HCT116 (cell line): ENCODE results near the gene SEMA3F. TPM values are rescaled to one million over a fixed set of nuclear protein-coding genes. Genes with fewer than 3 reads are reported as not detected.

Source experiments
- ATAC-seq: fragments of 200-7000 bp; cut with Tn5 transposase; 2 replicates; pipeline ENCODE4 v1.9.1; 2020; ENCODE audit warnings: mild to moderate bottlenecking, moderate library complexity
- BruUV-seq: library from RNA; stranded (reverse); fragments of 400-500 nt; replicated peaks from 2 replicates; lab custom pipeline; 2021; lab: Mats Ljungman, UMichigan
- CTCF ChIA-PET: fragments of 300-600 bp; sonication (Branson Sonifier 250); formaldehyde crosslinking; loops from one replicate; lab custom pipeline; 2021; ENCODE audit warnings: antibody characterized with exemption; lab: Charles Lee
- POLR2A ChIA-PET: fragments of 300-600, 350-600 bp; sonication (Branson Sonifier 250); formaldehyde crosslinking; loops from one replicate; lab custom pipeline; 2021; ENCODE audit warnings: antibody characterized with exemption; lab: Charles Lee
- RAD21 ChIA-PET, 2 experiments: fragments of 300-600 bp; sonication (Branson Sonifier 250); formaldehyde crosslinking; loops; one replicate each; lab custom pipeline; 2023; ENCODE audit warnings: low total read pairs in 2 of 2; ENCODE audit not compliant: uncharacterized antibody in 2 of 2, unreplicated experiment in 2 of 2, low non-redundant PET in 1 of 2; lab: Charles Lee
- DNase-seq: peaks from one replicate; pipeline ENCODE4 v3.0.0-alpha.2; 2010; ENCODE audit warnings: low read depth, low spot score
- H2AFZ ChIP-seq: fragments of 200-600 bp; shearing (Covaris generic), sonication (generic); 2 replicates; pipeline ENCODE4 v1.6.1; 2017; ENCODE audit warnings: low read depth, mixed run types, mixed read lengths, antibody characterized with exemption, low read length; ENCODE audit not compliant: poor library complexity, severe bottlenecking
- H3K27ac ChIP-seq: 2 replicates; pipeline ENCODE4 v1.5.1; 2012; ENCODE audit warnings: low read depth, low read length
- H3K27me3 ChIP-seq: fragments of 200-600 bp; sonication (generic); 2 replicates; pipeline ENCODE4 v1.6.1; 2016; ENCODE audit warnings: mixed run types, low read length, mixed read lengths; ENCODE audit not compliant: insufficient read depth
- H3K36me3 ChIP-seq, 2 experiments: fragments of 200-500 bp in 1 of 2; fragments of 200-600 bp in 1 of 2; sonication (Bioruptor generic) in 1 of 2; sonication (generic) in 1 of 2; 2 replicates each; pipeline versions ENCODE4 v1.5.1 to v1.6.1; 2014 to 2016; ENCODE audit warnings: low read length in 2 of 2, inconsistent platforms in 1 of 2, mixed read lengths in 1 of 2, mixed run types in 1 of 2; ENCODE audit not compliant: insufficient read depth in 2 of 2, control insufficient read depth in 1 of 2
- H3K4me1 ChIP-seq, 2 experiments: fragments of 200-600 bp in 1 of 2; sonication (generic) in 1 of 2; 2 replicates each; pipeline versions ENCODE4 v1.5.1 to v1.6.1; 2012 to 2017; ENCODE audit warnings: low read length in 2 of 2, inconsistent platforms in 1 of 2, mild to moderate bottlenecking in 1 of 2, mixed read lengths in 1 of 2, mixed run types in 1 of 2, moderate library complexity in 1 of 2; ENCODE audit not compliant: insufficient read depth in 2 of 2, control insufficient read depth in 1 of 2
- H3K4me2 ChIP-seq: fragments of 200-600 bp; sonication (generic); 2 replicates; pipeline ENCODE4 v1.6.1; 2017; ENCODE audit warnings: mixed run types, low read length, mixed read lengths
- H3K4me3 ChIP-seq, 2 experiments: fragments of 200-600 bp in 1 of 2; sonication (generic) in 1 of 2; replicated peaks in 1 of 2; 2 replicates each; pipeline ENCODE4 v1.5.1; 2011 to 2016; ENCODE audit warnings: low read length in 2 of 2, control low read depth in 1 of 2, low read depth in 1 of 2, mild to moderate bottlenecking in 1 of 2, mixed read lengths in 1 of 2, mixed run types in 1 of 2
- H3K79me2 ChIP-seq: fragments of 200-600 bp; sonication (generic); 2 replicates; pipeline ENCODE4 v1.6.1; 2017; ENCODE audit warnings: mild to moderate bottlenecking, mixed run types, low read length, moderate library complexity, mixed read lengths; ENCODE audit not compliant: insufficient read depth
- H3K9ac ChIP-seq: fragments of 200-600 bp; sonication (generic); 2 replicates; pipeline ENCODE4 v1.6.1; 2016; ENCODE audit warnings: low read length, mixed read lengths
- H3K9me2 ChIP-seq: fragments of 200-600 bp; sonication (generic), shearing (Covaris generic); 2 replicates; pipeline ENCODE4 v1.6.1; 2017; ENCODE audit warnings: mixed run types, mild to moderate bottlenecking, moderate library complexity; ENCODE audit not compliant: insufficient read depth
- H3K9me3 ChIP-seq, 2 experiments: fragments of 200-500 bp in 1 of 2; fragments of 200-600 bp in 1 of 2; sonication (Bioruptor generic) in 1 of 2; sonication (generic) in 1 of 2; 2 replicates each; pipeline ENCODE4 v1.6.1; 2014 to 2017; ENCODE audit warnings: low read length in 2 of 2, mixed read lengths in 2 of 2, inconsistent platforms in 1 of 2, low read depth in 1 of 2, mild to moderate bottlenecking in 1 of 2, mixed run types in 1 of 2, moderate library complexity in 1 of 2; ENCODE audit not compliant: control insufficient read depth in 1 of 2, insufficient read depth in 1 of 2
- H4K20me1 ChIP-seq: fragments of 200-600 bp; sonication (generic), shearing (Covaris generic); 2 replicates; pipeline ENCODE4 v1.6.1; 2017; ENCODE audit warnings: mixed run types, mild to moderate bottlenecking, moderate library complexity; ENCODE audit not compliant: insufficient read depth
- ATF3 ChIP-seq: IDR thresholded peaks from 2 replicates; pipeline ENCODE4 v1.6.1; 2012
- CBX3 ChIP-seq: IDR thresholded peaks from 2 replicates; pipeline ENCODE4 v1.6.1; 2012; ENCODE audit warnings: low read depth
- CEBPB ChIP-seq: IDR thresholded peaks from 2 replicates; pipeline ENCODE4 v1.6.1; 2012; ENCODE audit warnings: low read depth
- EZH2phosphoT487 ChIP-seq: fragments of 200-600 bp; IDR thresholded peaks from 2 replicates; pipeline ENCODE4 v1.6.1; 2018; ENCODE audit warnings: antibody characterized with exemption, borderline replicate concordance
- FOSL1 ChIP-seq: IDR thresholded peaks from 2 replicates; pipeline ENCODE4 v1.6.1; 2012; ENCODE audit warnings: low read depth
- POLR2AphosphoS5 ChIP-seq: IDR thresholded peaks from 2 replicates; pipeline ENCODE4 v1.6.1; 2011; ENCODE audit warnings: mild to moderate bottlenecking, low read depth, low read length, moderate library complexity
- SIN3A ChIP-seq: IDR thresholded peaks from 2 replicates; pipeline ENCODE4 v1.6.1; 2012; ENCODE audit warnings: low read depth
- SP1 ChIP-seq: IDR thresholded peaks from 2 replicates; pipeline ENCODE4 v1.6.1; 2012; ENCODE audit warnings: low read depth
- ZNF274 ChIP-seq: fragments of 200-500 bp; sonication (Bioruptor generic); IDR thresholded peaks from 2 replicates; pipeline ENCODE4 v1.6.1; 2014; ENCODE audit warnings: mild to moderate bottlenecking, low read depth, low read length, inconsistent platforms
- intact Hi-C: fragments of 100-400 bp; cut with micrococcal nuclease; formaldehyde crosslinking; loops from 2 replicates; pipeline ENCODE4 v1.10.0; 2022
- total RNA-seq: library from RNA; stranded (reverse); gene quantifications from one replicate; pipeline ENCODE4 v1.2.1, GENCODE V29; 2021; ENCODE audit not compliant: unreplicated experiment
- TF ChIP-seq, protein P1 (sequence below): IDR thresholded peaks from 2 replicates; pipeline ENCODE4 v1.6.1; 2011; ENCODE audit warnings: mild to moderate bottlenecking, low read length, moderate library complexity; ENCODE audit not compliant: insufficient replicate concordance; ENCODE audit errors: extremely low read depth

The SEMA3F gene
- total RNA-seq, 1 experiment from 2014 or later, result 15.7 TPM

DNA sequence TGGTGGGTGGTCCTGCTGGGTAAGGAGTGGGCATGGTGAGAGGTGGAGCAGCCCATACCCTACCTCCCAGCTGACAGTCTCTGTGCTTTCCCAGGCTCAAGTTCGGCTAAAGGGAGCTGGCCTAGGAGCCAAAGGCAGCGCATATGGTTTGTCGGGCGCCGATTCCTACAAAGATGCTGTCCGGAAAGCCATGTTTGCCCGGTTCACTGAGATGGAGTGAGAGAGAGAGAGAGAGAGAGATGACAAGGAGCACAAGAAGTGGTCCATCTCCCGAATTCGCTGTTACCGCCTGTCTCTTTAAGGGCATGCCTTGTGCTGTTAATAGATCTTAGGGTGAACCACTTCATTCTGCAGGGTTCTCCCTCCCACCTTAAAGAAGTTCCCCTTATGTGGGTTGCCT, 36.9 kb upstream of the SEMA3F start:
- Histone ChIP-seq H3K36me3 (peaks cover 56 to 63% of the 10 kb centered on the region in 2 experiments), H4K20me1 (no peaks in the 10 kb centered on the region), H3K9me2 (no peaks in the 10 kb centered on the region), H3K27ac (no peak overlapping the region), H3K9me3 (no peaks in the 10 kb centered on the region), H3K4me3 (no peak overlapping the region), H3K79me2 (no peaks in the 10 kb centered on the region; the same call in 1 of the 2 replicates)
- ChIA-PET CTCF (interaction anchor here (0.7 kb wide), 1 partner anchor 52 kb away, joined by 3 read pairs; no protein-coding TSS in a partner anchor), RAD21 (no interaction called here)
- BruUV-seq, result no TSS peak
- TF ChIP-seq, protein P1, sequence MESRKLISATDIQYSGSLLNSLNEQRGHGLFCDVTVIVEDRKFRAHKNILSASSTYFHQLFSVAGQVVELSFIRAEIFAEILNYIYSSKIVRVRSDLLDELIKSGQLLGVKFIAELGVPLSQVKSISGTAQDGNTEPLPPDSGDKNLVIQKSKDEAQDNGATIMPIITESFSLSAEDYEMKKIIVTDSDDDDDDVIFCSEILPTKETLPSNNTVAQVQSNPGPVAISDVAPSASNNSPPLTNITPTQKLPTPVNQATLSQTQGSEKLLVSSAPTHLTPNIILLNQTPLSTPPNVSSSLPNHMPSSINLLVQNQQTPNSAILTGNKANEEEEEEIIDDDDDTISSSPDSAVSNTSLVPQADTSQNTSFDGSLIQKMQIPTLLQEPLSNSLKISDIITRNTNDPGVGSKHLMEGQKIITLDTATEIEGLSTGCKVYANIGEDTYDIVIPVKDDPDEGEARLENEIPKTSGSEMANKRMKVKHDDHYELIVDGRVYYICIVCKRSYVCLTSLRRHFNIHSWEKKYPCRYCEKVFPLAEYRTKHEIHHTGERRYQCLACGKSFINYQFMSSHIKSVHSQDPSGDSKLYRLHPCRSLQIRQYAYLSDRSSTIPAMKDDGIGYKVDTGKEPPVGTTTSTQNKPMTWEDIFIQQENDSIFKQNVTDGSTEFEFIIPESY, result no peak
- TF ChIP-seq CBX3 (no peak), ZNF274 (no peak), CEBPB (no peak), EZH2phosphoT487 (no peak), FOSL1 (no peak)
- TF ChIP-seq, all 23 proteins: peak for 0
- DNase-seq (no peak), ATAC-seq (no peak)
- Histone ChIP-seq H3K27me3 (no peaks in the 10 kb centered on the region), H2AFZ (no peak overlapping the region), H3K4me1 (no peaks in the 10 kb centered on the region), H3K4me2 (no peak overlapping the region), H3K9ac (no peak overlapping the region)
- POLR2A ChIA-PET, result no interaction called here
- intact Hi-C loops, result no loop called here

DNA sequence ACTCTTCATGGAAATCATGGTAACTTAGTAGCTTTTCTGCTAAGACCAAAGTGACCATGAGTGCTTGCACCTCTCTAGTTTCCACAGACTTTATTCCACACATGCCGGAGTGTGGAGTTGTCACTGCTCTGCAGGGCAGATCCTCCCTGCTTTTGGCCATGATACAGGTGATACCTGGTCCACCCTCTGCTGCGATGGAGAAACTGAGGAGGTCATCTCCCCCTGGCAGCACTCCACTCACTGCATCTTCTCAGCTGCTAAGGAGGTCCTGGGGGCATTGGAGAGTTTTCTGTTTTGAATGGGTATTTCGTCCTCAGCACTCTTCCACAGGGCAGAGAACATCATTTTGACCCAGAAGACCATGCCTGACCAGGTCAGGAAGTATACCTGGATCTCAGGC, 35.3 kb upstream of the SEMA3F start:
- ChIA-PET POLR2A (no interaction called here), CTCF (interaction anchor here (1.1 to 2.9 kb wide), 4 partner anchors 9 to 140 kb away, joined by 3 to 13 read pairs (median 5); no protein-coding TSS in a partner anchor)

More for the DNA sequence above, 35.3 kb upstream of the SEMA3F start:
- no peak overlapping the region for H2AFZ ChIP-seq
- no TSS peak for BruUV-seq
- no peak for ATAC-seq
- TF ChIP-seq ZNF274 (no peak), SIN3A (no peak), SP1 (no peak), POLR2AphosphoS5 (no peak), ATF3 (no peak)
- H3K36me3 ChIP-seq, result peaks cover 42 to 47% of the 10 kb centered on the region in 2 experiments
- no peaks in the 10 kb centered on the region for H3K9me2 ChIP-seq
- intact Hi-C loops, result loop anchor here (5.0 kb wide), 1 partner anchor 153 kb away; no protein-coding TSS in a partner anchor
- no peak overlapping the region for H3K27ac ChIP-seq
- no peaks in the 10 kb centered on the region for H3K4me1 ChIP-seq
- no peak overlapping the region for H3K9ac ChIP-seq
- no peaks in the 10 kb centered on the region for H3K79me2 ChIP-seq
- no peak overlapping the region for H3K4me2 ChIP-seq
- H3K9me3 ChIP-seq, result no peaks in the 10 kb centered on the region
- H3K4me3 ChIP-seq, result no peak overlapping the region
- no peak for DNase-seq
- H4K20me1 ChIP-seq, result no peaks in the 10 kb centered on the region
- RAD21 ChIA-PET, result no interaction called here
- no peaks in the 10 kb centered on the region for H3K27me3 ChIP-seq
